Right renal pelvis (tissue), 4 donors: ENCODE measurements around the gene KIAA0513. TPM values are rescaled to one million over a fixed set of nuclear protein-coding genes. Genes with fewer than 3 reads are reported as not detected.

Experiments
- polyA plus RNA-seq, 4 donors: library from polyadenylated mRNA; unstranded; fragments of 120-200 nt; gene quantifications; one replicate each; pipeline ENCODE4 v1.2.1, GENCODE V29; 2013; ENCODE audit not compliant: insufficient read length in 4 of 4

The KIAA0513 gene
- polyA plus RNA-seq, 4 donors: 4.1 to 5.5 (median 4.3) TPM

Other genes with a start within 250 kb of the KIAA0513 start
- 1 to 10 TPM; 6.5 to 9.7 (median 7.5) TPM for gene CRISPLD2, start 207.8 kb upstream of the KIAA0513 start, polyA plus RNA-seq
- 10 to 100 TPM; 54.5 to 60.8 (median 59.8) TPM for gene ZDHHC7, start 16.3 kb upstream of the KIAA0513 start, polyA plus RNA-seq
- gene CIBAR2, start 84.7 kb downstream of the KIAA0513 start, polyA plus RNA-seq: under 1 TPM; 0.17 to 0.30 (median 0.23) TPM